ENCODE results near the gene OR8B2. TPM values are rescaled to one million over a fixed set of nuclear protein-coding genes. Genes with fewer than 3 reads are reported as not detected.

OR8B2 gene
- total and polyA plus RNA-seq, 4 donors = not detected

DNA sequence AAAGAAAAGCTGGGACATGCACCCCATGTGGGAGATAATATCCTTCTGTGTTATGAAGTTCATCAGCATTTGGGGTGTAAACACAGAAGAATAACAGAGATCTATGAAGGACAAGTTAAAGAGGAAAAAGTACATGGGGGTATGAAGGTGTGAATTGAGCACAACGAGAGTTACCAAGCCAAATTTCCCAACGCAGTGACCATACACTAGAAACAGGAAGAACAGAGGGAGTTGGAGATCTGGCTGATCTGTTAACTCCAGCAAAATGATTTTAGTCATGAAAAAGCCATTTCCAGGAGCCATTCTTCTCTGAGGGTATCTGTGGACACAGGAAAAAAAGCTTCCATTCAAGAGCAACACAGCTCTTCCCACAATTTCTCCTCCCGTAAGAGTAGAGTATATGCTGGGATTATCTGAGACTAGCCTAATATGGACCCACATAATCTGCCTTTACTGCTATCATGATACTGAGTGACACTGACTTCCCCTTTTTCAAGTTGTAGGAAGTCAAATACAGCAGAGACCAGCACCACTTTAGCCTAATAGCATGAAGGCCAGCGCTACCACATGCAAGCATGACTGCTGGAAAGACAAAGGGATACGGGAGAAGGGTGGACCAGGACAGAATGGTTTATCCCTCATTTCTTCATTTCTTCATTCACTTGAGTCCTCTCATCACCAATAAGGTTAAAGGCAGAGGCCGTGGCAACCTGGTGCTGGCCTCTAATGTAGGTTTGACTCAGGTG, 44.7 kb downstream of the OR8B2 start:
- Histone ChIP-seq H3K4me1 (ENCODE audit: control insufficient read depth, insufficient read depth, low read length) (no peaks in the 10 kb centered on the region), H3K36me3 (ENCODE audit: control insufficient read depth, insufficient read depth, low read length) (no peaks in the 10 kb centered on the region), H3K4me3 (ENCODE audit: low read depth, low read length) (no peak overlapping the region), H3K27me3 (ENCODE audit: control insufficient read depth, insufficient read depth, low read length) (no peaks in the 10 kb centered on the region), H3K27ac (ENCODE audit: low read depth, low read length) (no peak overlapping the region), H3K9me3 (ENCODE audit: control insufficient read depth, insufficient read depth, low read length) (no peaks in the 10 kb centered on the region)
- DNase-seq (ENCODE audit: low read depth in 4 of 6, low spot score in 6 of 6) = no peak
- WGBS (ENCODE audit: insufficient coverage) = 63% methylated on average over 3 of the region's 6 CpGs

Other genes starting within 250 kb of the OR8B2 start
- gene OR10D3, start 201.2 kb downstream of the OR8B2 start, total RNA-seq = not detected
- not detected for gene OR10D3, start 201.2 kb downstream of the OR8B2 start, polyA plus RNA-seq (ENCODE audit: insufficient read length in 2 of 2)
- not detected for gene OR8G1, start 143.4 kb downstream of the OR8B2 start, total RNA-seq
- gene OR8G1, start 143.4 kb downstream of the OR8B2 start, polyA plus RNA-seq (ENCODE audit: insufficient read length in 2 of 2) = not detected
- gene OR8G5, start 128.1 kb downstream of the OR8B2 start, total RNA-seq = not detected
- gene OR8G5, start 128.1 kb downstream of the OR8B2 start, polyA plus RNA-seq (ENCODE audit: insufficient read length in 2 of 2) = not detected
- gene OR8D1, start 70.5 kb downstream of the OR8B2 start, total RNA-seq = not detected
- gene OR8D1, start 70.5 kb downstream of the OR8B2 start, polyA plus RNA-seq (ENCODE audit: insufficient read length in 2 of 2) = not detected
- not detected for gene OR8D2, start 64.3 kb downstream of the OR8B2 start, total RNA-seq
- gene OR8D2, start 64.3 kb downstream of the OR8B2 start, polyA plus RNA-seq (ENCODE audit: insufficient read length in 2 of 2) = not detected
- gene OR8B3, start 14.5 kb upstream of the OR8B2 start, total RNA-seq = not detected
- gene OR8B3, start 14.5 kb upstream of the OR8B2 start, polyA plus RNA-seq (ENCODE audit: insufficient read length in 2 of 2) = not detected
- not detected for gene OR8B4, start 40.4 kb upstream of the OR8B2 start, total RNA-seq
- gene OR8B4, start 40.4 kb upstream of the OR8B2 start, polyA plus RNA-seq (ENCODE audit: insufficient read length in 2 of 2) = not detected
- gene OR8B8, start 61.2 kb upstream of the OR8B2 start, total RNA-seq = not detected
- not detected for gene OR8B8, start 61.2 kb upstream of the OR8B2 start, polyA plus RNA-seq (ENCODE audit: insufficient read length in 2 of 2)
- not detected for gene OR8B12, start 159.2 kb upstream of the OR8B2 start, total RNA-seq
- not detected for gene OR8B12, start 159.2 kb upstream of the OR8B2 start, polyA plus RNA-seq (ENCODE audit: insufficient read length in 2 of 2)
- gene OR8A1, start 185.5 kb upstream of the OR8B2 start, total RNA-seq = not detected
- gene OR8A1, start 185.5 kb upstream of the OR8B2 start, polyA plus RNA-seq (ENCODE audit: insufficient read length in 2 of 2) = under 1 TPM in 1 of 2 donors, not detected in 1; 0.03 TPM
- under 1 TPM in 1 of 2 donors, not detected in 1; 0.11 TPM for gene PANX3, start 226.9 kb upstream of the OR8B2 start, total RNA-seq
- gene PANX3, start 226.9 kb upstream of the OR8B2 start, polyA plus RNA-seq (ENCODE audit: insufficient read length in 2 of 2) = not detected
- gene TBRG1, start 238.4 kb upstream of the OR8B2 start, total RNA-seq = 10 to 100 TPM; 26.5 to 38.4 TPM
- 10 to 100 TPM; 48.6 to 52.0 TPM for gene TBRG1, start 238.4 kb upstream of the OR8B2 start, polyA plus RNA-seq (ENCODE audit: insufficient read length in 2 of 2)

All from spinal cord (tissue), 10 donors.